Measurements from ENCODE around the gene IQGAP2. TPM values are rescaled to one million over a fixed set of nuclear protein-coding genes. Genes with fewer than 3 reads are reported as not detected.

IQGAP2 gene
- total and polyA plus RNA-seq, 9 of the 15 experiments (the other 6 are each of a cell fraction or from before 2014, with no cell fraction given): 8.7 to 23.2 (median 17.4) TPM

DNA sequence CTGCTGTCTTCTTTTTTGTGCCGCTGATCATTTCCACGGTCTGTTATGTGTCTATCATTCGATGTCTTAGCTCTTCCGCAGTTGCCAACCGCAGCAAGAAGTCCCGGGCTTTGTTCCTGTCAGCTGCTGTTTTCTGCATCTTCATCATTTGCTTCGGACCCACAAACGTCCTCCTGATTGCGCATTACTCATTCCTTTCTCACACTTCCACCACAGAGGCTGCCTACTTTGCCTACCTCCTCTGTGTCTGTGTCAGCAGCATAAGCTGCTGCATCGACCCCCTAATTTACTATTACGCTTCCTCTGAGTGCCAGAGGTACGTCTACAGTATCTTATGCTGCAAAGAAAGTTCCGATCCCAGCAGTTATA, 329.9 kb downstream of the IQGAP2 start (continued):
- TF ChIP-seq, protein P1, sequence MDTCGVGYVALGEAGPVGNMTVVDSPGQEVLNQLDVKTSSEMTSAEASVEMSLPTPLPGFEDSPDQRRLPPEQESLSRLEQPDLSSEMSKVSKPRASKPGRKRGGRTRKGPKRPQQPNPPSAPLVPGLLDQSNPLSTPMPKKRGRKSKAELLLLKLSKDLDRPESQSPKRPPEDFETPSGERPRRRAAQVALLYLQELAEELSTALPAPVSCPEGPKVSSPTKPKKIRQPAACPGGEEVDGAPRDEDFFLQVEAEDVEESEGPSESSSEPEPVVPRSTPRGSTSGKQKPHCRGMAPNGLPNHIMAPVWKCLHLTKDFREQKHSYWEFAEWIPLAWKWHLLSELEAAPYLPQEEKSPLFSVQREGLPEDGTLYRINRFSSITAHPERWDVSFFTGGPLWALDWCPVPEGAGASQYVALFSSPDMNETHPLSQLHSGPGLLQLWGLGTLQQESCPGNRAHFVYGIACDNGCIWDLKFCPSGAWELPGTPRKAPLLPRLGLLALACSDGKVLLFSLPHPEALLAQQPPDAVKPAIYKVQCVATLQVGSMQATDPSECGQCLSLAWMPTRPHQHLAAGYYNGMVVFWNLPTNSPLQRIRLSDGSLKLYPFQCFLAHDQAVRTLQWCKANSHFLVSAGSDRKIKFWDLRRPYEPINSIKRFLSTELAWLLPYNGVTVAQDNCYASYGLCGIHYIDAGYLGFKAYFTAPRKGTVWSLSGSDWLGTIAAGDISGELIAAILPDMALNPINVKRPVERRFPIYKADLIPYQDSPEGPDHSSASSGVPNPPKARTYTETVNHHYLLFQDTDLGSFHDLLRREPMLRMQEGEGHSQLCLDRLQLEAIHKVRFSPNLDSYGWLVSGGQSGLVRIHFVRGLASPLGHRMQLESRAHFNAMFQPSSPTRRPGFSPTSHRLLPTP (IDR thresholded peaks at IDR 0.05; ENCODE audit: borderline replicate concordance, extremely low read depth, insufficient read length): no peak
- TF ChIP-seq ZNF830 (CRISPR knock-in tag; IDR thresholded peaks at IDR 0.05): no peak
- TF ChIP-seq FOXP1 (CRISPR knock-in tag; IDR thresholded peaks at IDR 0.05): no peak

DNA sequence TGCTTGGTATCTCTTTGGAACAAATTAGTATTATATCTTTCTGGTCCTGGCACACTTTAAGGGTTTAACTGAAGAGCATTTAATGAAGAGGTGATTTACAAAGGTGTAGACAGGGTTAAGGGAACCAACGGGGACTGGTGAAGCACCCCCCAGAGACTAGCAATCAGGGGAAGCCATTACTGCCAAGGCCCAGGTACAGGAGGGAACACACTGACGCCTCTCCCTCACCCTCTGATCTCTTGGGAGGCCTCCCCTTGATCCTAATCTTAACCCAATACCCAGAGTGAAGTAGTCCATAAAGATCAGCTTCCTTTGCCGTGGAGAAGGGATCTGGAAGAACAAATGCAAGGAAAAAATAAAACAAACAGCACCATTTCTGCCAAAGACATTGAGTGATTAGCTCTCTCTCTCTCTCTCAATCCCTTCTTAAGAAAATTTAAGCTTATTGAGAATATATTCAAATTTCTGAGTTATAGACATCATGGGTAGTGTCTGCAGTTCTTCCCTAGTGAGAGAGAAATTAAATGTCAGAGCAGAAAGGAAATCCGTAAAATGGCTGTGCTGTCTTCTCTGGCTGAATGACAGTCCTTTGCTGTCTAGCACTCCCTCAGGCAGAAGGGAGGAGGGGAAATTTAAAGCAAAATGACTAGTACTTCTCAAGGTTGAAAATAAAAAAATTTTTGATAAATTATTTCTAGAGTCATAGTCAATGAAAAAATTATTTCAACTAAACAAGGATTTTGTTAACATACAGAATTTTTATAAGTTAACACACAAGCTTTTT, 332.9 kb downstream of the IQGAP2 start:
- peak; percentile 48; the same call in 1 of the 3 replicates for ATAC-seq
- FAIRE-seq: peak; percentile 57
- DNase-seq (ENCODE audit: extremely low read depth in 1 of 4, low spot score in 3 of 4): peak in 1 of 4 experiments; percentile 26
- CTCF ChIA-PET (ENCODE audit: low intra/inter-chr PET ratio): no interaction called here
- Histone ChIP-seq H3K9me3 (replicated peaks; ENCODE audit: control insufficient read depth, insufficient read depth, low read depth, low read length) (no peaks in the 10 kb centered on the region), H3K9me1 (ENCODE audit: control insufficient read depth, insufficient read depth, low read length) (no peaks in the 10 kb centered on the region), H3K27me3 (ENCODE audit: control insufficient read depth in 2 of 2, insufficient read depth in 2 of 2, low read length in 2 of 2) (no peaks in the 10 kb centered on the region), H3K36me3 (ENCODE audit: control insufficient read depth, insufficient read depth, low read length) (peaks cover 18% of the 10 kb centered on the region), H3K9ac (ENCODE audit: insufficient read depth in 1 of 2, low read depth in 2 of 2, low read length in 2 of 2) (peak overlapping the region in 1 of 2 experiments; percentile 74; a peak in 1 of 4 replicates), H4K20me1 (replicated peaks; ENCODE audit: control insufficient read depth, insufficient read depth, low read length) (no peaks in the 10 kb centered on the region), H3K4me1 (replicated peaks in 1 of 2; ENCODE audit: control insufficient read depth in 2 of 2, insufficient read depth in 2 of 2, low read length in 2 of 2) (peaks cover 6 to 28% of the 10 kb centered on the region in 2 experiments; a peak in 3 of 5 replicates), H3K4me3 (no peak overlapping the region), H3K4me2 (ENCODE audit: insufficient read depth, low read length) (no peak overlapping the region), H3K27ac (ENCODE audit: extremely low read depth, low read depth, low read length) (peak overlapping the region; percentile 45; the same call in 1 of the 3 replicates), H3K79me2 (ENCODE audit: control insufficient read depth, insufficient read depth, low read length) (no peaks in the 10 kb centered on the region), H2AFZ (ENCODE audit: low read depth, low read length) (peak overlapping the region; percentile 61)
- in situ Hi-C loops (cut with MboI): no loop called here
- TF ChIP-seq, protein P2, sequence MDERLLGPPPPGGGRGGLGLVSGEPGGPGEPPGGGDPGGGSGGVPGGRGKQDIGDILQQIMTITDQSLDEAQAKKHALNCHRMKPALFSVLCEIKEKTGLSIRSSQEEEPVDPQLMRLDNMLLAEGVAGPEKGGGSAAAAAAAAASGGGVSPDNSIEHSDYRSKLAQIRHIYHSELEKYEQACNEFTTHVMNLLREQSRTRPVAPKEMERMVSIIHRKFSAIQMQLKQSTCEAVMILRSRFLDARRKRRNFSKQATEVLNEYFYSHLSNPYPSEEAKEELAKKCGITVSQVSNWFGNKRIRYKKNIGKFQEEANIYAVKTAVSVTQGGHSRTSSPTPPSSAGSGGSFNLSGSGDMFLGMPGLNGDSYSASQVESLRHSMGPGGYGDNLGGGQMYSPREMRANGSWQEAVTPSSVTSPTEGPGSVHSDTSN (CRISPR knock-in tag; IDR thresholded peaks at IDR 0.05; ENCODE audit: low read depth): no peak
- TF ChIP-seq, protein P2 (tag; conservative IDR thresholded peaks at IDR 0.05; ENCODE audit: low read depth): 0 out of 2 replicates have a peak, but pooled peaks have one; percentile 21
- peak in 1 of 3 experiments; percentile 67 for TF ChIP-seq YY1 (IDR thresholded peaks at IDR 0.05; ENCODE audit: borderline replicate concordance in 1 of 3, control insufficient read depth in 1 of 3, extremely low read depth in 1 of 3, insufficient read depth in 3 of 3, insufficient read length in 1 of 3, insufficient replicate concordance in 2 of 3, low read depth in 1 of 3, low read length in 2 of 3)
- TF ChIP-seq, protein P3, sequence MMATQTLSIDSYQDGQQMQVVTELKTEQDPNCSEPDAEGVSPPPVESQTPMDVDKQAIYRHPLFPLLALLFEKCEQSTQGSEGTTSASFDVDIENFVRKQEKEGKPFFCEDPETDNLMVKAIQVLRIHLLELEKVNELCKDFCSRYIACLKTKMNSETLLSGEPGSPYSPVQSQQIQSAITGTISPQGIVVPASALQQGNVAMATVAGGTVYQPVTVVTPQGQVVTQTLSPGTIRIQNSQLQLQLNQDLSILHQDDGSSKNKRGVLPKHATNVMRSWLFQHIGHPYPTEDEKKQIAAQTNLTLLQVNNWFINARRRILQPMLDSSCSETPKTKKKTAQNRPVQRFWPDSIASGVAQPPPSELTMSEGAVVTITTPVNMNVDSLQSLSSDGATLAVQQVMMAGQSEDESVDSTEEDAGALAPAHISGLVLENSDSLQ (IDR thresholded peaks at IDR 0.05): peak; percentile 46; the same call in 1 of the 2 replicates
- TF ChIP-seq STAG1 (CRISPR knock-in tag; IDR thresholded peaks at IDR 0.05; ENCODE audit: borderline replicate concordance): no peak
- TF ChIP-seq FOXA3 (CRISPR knock-in tag; conservative IDR thresholded peaks at IDR 0.05 in 1 of 2, IDR thresholded peaks at IDR 0.05 in 1 of 2): no peak
- POLR2A ChIA-PET: interaction anchor here (1.2 kb wide), 1 partner anchor 15 kb away, joined by 3 read pairs; no protein-coding TSS in a partner anchor
- WGBS (ENCODE audit: insufficient coverage, low coverage, missing lambda C conversion rate): 21% methylated on average over 4 of the region's 4 CpGs
- intact Hi-C loops (cut with micrococcal nuclease): no loop called here
- no TSS peak for BruUV-seq (replicated peaks)
